Smooth muscle cell (in vitro differentiated cells): ENCODE data around the gene GAS2. TPM values are rescaled to one million over a fixed set of nuclear protein-coding genes. Genes with fewer than 3 reads are reported as not detected.

Experiments used
- DNase-seq: peaks from one replicate; lab custom pipeline; 2025; ENCODE audit not compliant: unreplicated experiment; lab: John Stamatoyannopoulos, UW
- H2AFZ ChIP-seq: fragments of 200-600 bp; sonication (generic); 2 replicates; pipeline ENCODE4 v1.6.0; 2016; ENCODE audit warnings: antibody characterized with exemption, low read depth, mild to moderate bottlenecking
- H3F3A ChIP-seq: fragments of 200-600 bp; sonication (generic); 2 replicates; pipeline ENCODE4 v1.6.0; 2017; ENCODE audit warnings: antibody characterized with exemption, low read depth
- H3K27ac ChIP-seq: fragments of 200-600 bp; sonication (generic); 2 replicates; pipeline ENCODE4 v1.5.1; 2016; ENCODE audit warnings: low read depth, mild to moderate bottlenecking
- H3K27me3 ChIP-seq: fragments of 200-600 bp; sonication (generic); 2 replicates; pipeline ENCODE4 v1.6.1; 2016; ENCODE audit warnings: low read depth, mild to moderate bottlenecking
- H3K36me3 ChIP-seq: fragments of 200-600 bp; sonication (generic); 2 replicates; pipeline ENCODE4 v1.5.1; 2016; ENCODE audit warnings: low read depth
- H3K4me1 ChIP-seq: fragments of 200-600 bp; sonication (generic); 2 replicates; pipeline ENCODE4 v1.5.1; 2016; ENCODE audit warnings: low read depth
- H3K4me2 ChIP-seq: fragments of 200-600 bp; sonication (generic); 2 replicates; pipeline ENCODE4 v1.6.0; 2016; ENCODE audit warnings: mild to moderate bottlenecking
- H3K4me3 ChIP-seq: fragments of 200-600 bp; sonication (generic); 2 replicates; pipeline ENCODE4 v1.5.1; 2016; ENCODE audit warnings: mild to moderate bottlenecking
- H3K79me2 ChIP-seq: fragments of 200-600 bp; sonication (generic); 2 replicates; pipeline ENCODE4 v1.6.0; 2016; ENCODE audit warnings: low read depth, mild to moderate bottlenecking
- H3K9ac ChIP-seq: fragments of 200-600 bp; sonication (generic); 2 replicates; pipeline ENCODE4 v1.6.0; 2016; ENCODE audit warnings: low read depth
- H3K9me3 ChIP-seq: fragments of 200-600 bp; sonication (generic); replicated peaks from 2 replicates; pipeline ENCODE4 v1.5.1; 2016; ENCODE audit warnings: low read depth
- H4K20me1 ChIP-seq: fragments of 200-600 bp; sonication (generic); 2 replicates; pipeline ENCODE4 v1.6.0; 2016; ENCODE audit warnings: low read depth
- CTCF ChIP-seq: fragments of 200-600 bp; sonication (generic); IDR thresholded peaks from 2 replicates; pipeline ENCODE4 v1.5.1; 2017; ENCODE audit warnings: borderline replicate concordance, mild to moderate bottlenecking, antibody characterized with exemption; ENCODE audit not compliant: insufficient read depth, poor library complexity, severe bottlenecking
- WGBS: methylation state at CpG from one replicate; pipeline ENCODE4 v1.1.7; 2016; ENCODE audit warnings: low lambda C conversion rate; 5-methylcytosine and 5-hydroxymethylcytosine counted together
- polyA plus RNA-seq: library from polyadenylated mRNA; unstranded; fragments of >200 nt; fragmentation: Nextera tagmentation; extraction: Ambion mirVana; gene quantifications from 2 replicates; pipeline ENCODE4 v1.2.1, GENCODE V29; 2016
- total RNA-seq: library from RNA; depleted of rRNA; stranded (reverse); fragments of >200 nt; gene quantifications from 2 replicates; pipeline ENCODE4 v1.2.3, GENCODE V29; 2014

Gene GAS2
- total and polyA plus RNA-seq, 2 experiments from 2014 or later: 0.31 to 1.3 TPM

GRCh38 chr11:22802861-22803260 lies 136.4 kb downstream of the GAS2 start:
- Histone ChIP-seq H4K20me1 (no peaks in the 10 kb centered on the region), H3K9ac (no peak overlapping the region), H2AFZ (no peak overlapping the region), H3K27ac (no peak overlapping the region), H3K27me3 (no peaks in the 10 kb centered on the region), H3K4me2 (no peak overlapping the region), H3K4me3 (no peak overlapping the region), H3K36me3 (no peaks in the 10 kb centered on the region), H3K9me3 (no peaks in the 10 kb centered on the region), H3K4me1 (no peaks in the 10 kb centered on the region), H3K79me2 (no peaks in the 10 kb centered on the region), H3F3A (no peaks in the 10 kb centered on the region)
- TF ChIP-seq CTCF: no peak
- no peak for DNase-seq
- WGBS: 85% methylated on average over 4 of the region's 4 CpGs

GRCh38 chr11:22807391-22807790 lies 141.0 kb downstream of the GAS2 start:
- no peaks in the 10 kb centered on the region for H3K27me3 ChIP-seq
- H3K27ac ChIP-seq: no peak overlapping the region
- no peak overlapping the region for H3K9ac ChIP-seq
- H3K4me2 ChIP-seq: no peak overlapping the region
- no peaks in the 10 kb centered on the region for H3K9me3 ChIP-seq
- no peaks in the 10 kb centered on the region for H3K36me3 ChIP-seq
- H3K4me3 ChIP-seq: no peak overlapping the region
- no peak for TF ChIP-seq CTCF
- H3K79me2 ChIP-seq: no peaks in the 10 kb centered on the region
- no peaks in the 10 kb centered on the region for H3K4me1 ChIP-seq
- no peaks in the 10 kb centered on the region for H4K20me1 ChIP-seq
- DNase-seq: no peak
- WGBS: 84% methylated on average over 2 of the region's 2 CpGs
- no peaks in the 10 kb centered on the region for H3F3A ChIP-seq
- no peak overlapping the region for H2AFZ ChIP-seq

- H3K9ac ChIP-seq: no peak overlapping the region
Measured at GRCh38 chr11:22807855-22808570, 141.6 kb downstream of the GAS2 start.

More at GRCh38 chr11:22807855-22808570, 141.6 kb downstream of the GAS2 start:
- DNase-seq: no peak
- Histone ChIP-seq H3K4me2 (no peak overlapping the region), H3K27me3 (no peaks in the 10 kb centered on the region), H3K4me3 (no peak overlapping the region), H3K4me1 (no peaks in the 10 kb centered on the region), H3F3A (no peaks in the 10 kb centered on the region), H3K9me3 (no peaks in the 10 kb centered on the region), H3K36me3 (no peaks in the 10 kb centered on the region), H4K20me1 (no peaks in the 10 kb centered on the region), H3K79me2 (no peaks in the 10 kb centered on the region), H2AFZ (no peak overlapping the region), H3K27ac (no peak overlapping the region)
- WGBS: 91% methylated on average over 2 of the region's 2 CpGs
- no peak for TF ChIP-seq CTCF
